H9 (cell line): ENCODE results near the gene SMAD3. TPM values are rescaled to one million over a fixed set of nuclear protein-coding genes. Genes with fewer than 3 reads are reported as not detected.
A peak's percentile ranks its signal among the peaks of the same experiment; 100 is the strongest.

Experiments
- DNase-seq: peaks from one replicate; pipeline ENCODE4 v3.0.0-alpha.2; 2017
- H2AFZ ChIP-seq: one replicate; pipeline ENCODE4 v1.6.1; 2013; ENCODE audit warnings: mild to moderate bottlenecking, low read length, control low read depth, moderate library complexity
- H2AK5ac ChIP-seq: 2 replicates; pipeline ENCODE4 v1.6.1; 2013; ENCODE audit warnings: low read length, control low read depth, mixed read lengths; ENCODE audit not compliant: insufficient read length
- H2BK120ac ChIP-seq: one replicate; pipeline ENCODE4 v1.6.1; 2013; ENCODE audit warnings: low read depth, mild to moderate bottlenecking, low read length, control low read depth, inconsistent platforms; ENCODE audit not compliant: poor library complexity, severe bottlenecking
- H2BK12ac ChIP-seq: 2 replicates; pipeline ENCODE4 v1.6.1; 2013; ENCODE audit warnings: low read length, control low read depth, mixed read lengths, low read depth; ENCODE audit not compliant: insufficient read length
- H2BK15ac ChIP-seq: 2 replicates; pipeline ENCODE4 v1.6.1; 2013; ENCODE audit warnings: low read depth, low read length, control low read depth
- H2BK20ac ChIP-seq: one replicate; pipeline ENCODE4 v1.6.1; 2013; ENCODE audit warnings: low read depth, mild to moderate bottlenecking, low read length, control low read depth, inconsistent platforms; ENCODE audit not compliant: poor library complexity, severe bottlenecking
- H2BK5ac ChIP-seq: 2 replicates; pipeline ENCODE4 v1.6.1; 2013; ENCODE audit warnings: low read length, control low read depth, mixed read lengths; ENCODE audit not compliant: insufficient read length
- H3K14ac ChIP-seq: 2 replicates; pipeline ENCODE4 v1.6.1; 2013; ENCODE audit warnings: low read length, control low read depth; ENCODE audit not compliant: insufficient read depth
- H3K18ac ChIP-seq: 2 replicates; pipeline ENCODE4 v1.6.1; 2013; ENCODE audit warnings: low read depth, mild to moderate bottlenecking, mixed read lengths, low read length, control low read depth; ENCODE audit not compliant: insufficient read length
- H3K23ac ChIP-seq: 2 replicates; pipeline ENCODE4 v1.6.1; 2013; ENCODE audit warnings: low read length, control low read depth, mixed read lengths, low read depth; ENCODE audit not compliant: insufficient read length
- H3K23me2 ChIP-seq: 2 replicates; pipeline ENCODE4 v1.6.1; 2013; ENCODE audit warnings: low read depth, mild to moderate bottlenecking, mixed read lengths, low read length, control low read depth; ENCODE audit not compliant: insufficient read length, poor library complexity, severe bottlenecking
- H3K27ac ChIP-seq: 2 replicates; pipeline ENCODE4 v1.5.1; 2013; ENCODE audit warnings: low read length, control low read depth, mixed read lengths, low read depth; ENCODE audit not compliant: insufficient read length
- H3K27me3 ChIP-seq: 2 replicates; pipeline ENCODE4 v1.6.1; 2013; ENCODE audit warnings: low read length, control low read depth, inconsistent platforms; ENCODE audit not compliant: insufficient read depth
- H3K4ac ChIP-seq: 2 replicates; pipeline ENCODE4 v1.6.1; 2013; ENCODE audit warnings: low read depth, mild to moderate bottlenecking, control low read depth, inconsistent platforms, low read length, moderate library complexity
- H3K4me1 ChIP-seq: 2 replicates; pipeline ENCODE4 v1.6.1; 2013; ENCODE audit warnings: low read length, control low read depth, inconsistent platforms; ENCODE audit not compliant: insufficient read depth
- H3K4me2 ChIP-seq: 2 replicates; pipeline ENCODE4 v1.6.1; 2013; ENCODE audit warnings: low read length, control low read depth, mixed read lengths; ENCODE audit not compliant: insufficient read length, insufficient read depth
- H3K56ac ChIP-seq: 2 replicates; pipeline ENCODE4 v1.6.1; 2013; ENCODE audit warnings: low read depth, mild to moderate bottlenecking, mixed read lengths, low read length, control low read depth; ENCODE audit not compliant: insufficient read length
- H3K79me1 ChIP-seq: 2 replicates; pipeline ENCODE4 v1.6.1; 2013; ENCODE audit warnings: low read depth, mild to moderate bottlenecking, moderate library complexity, low read length, control low read depth, inconsistent platforms; ENCODE audit not compliant: insufficient read depth, poor library complexity, severe bottlenecking
- H3K79me2 ChIP-seq: 2 replicates; pipeline ENCODE4 v1.6.1; 2013; ENCODE audit warnings: low read length, control low read depth, inconsistent platforms; ENCODE audit not compliant: insufficient read depth
- H3K9ac ChIP-seq: 2 replicates; pipeline ENCODE4 v1.6.1; 2013; ENCODE audit warnings: low read length, control low read depth, mixed read lengths; ENCODE audit not compliant: insufficient read length; ENCODE audit errors: extremely low read depth
- H3K9me3 ChIP-seq: one replicate; pipeline ENCODE4 v1.6.1; 2013; ENCODE audit warnings: low read depth, low read length, inconsistent platforms; ENCODE audit not compliant: control insufficient read depth
- H3T11ph ChIP-seq: one replicate; pipeline ENCODE4 v1.6.1; 2013; ENCODE audit warnings: mild to moderate bottlenecking, low read length, control low read depth, inconsistent platforms
- H4K20me1 ChIP-seq: one replicate; pipeline ENCODE4 v1.6.1; 2013; ENCODE audit not compliant: control insufficient read depth, insufficient read length, insufficient read depth
- H4K5ac ChIP-seq: 2 replicates; pipeline ENCODE4 v1.6.1; 2013; ENCODE audit warnings: low read depth, mild to moderate bottlenecking, mixed read lengths, low read length, control low read depth; ENCODE audit not compliant: insufficient read length
- H4K8ac ChIP-seq: replicated peaks from 2 replicates; pipeline ENCODE4 v1.6.1; 2013; ENCODE audit warnings: low read length, control low read depth, mixed read lengths, low read depth; ENCODE audit not compliant: insufficient read length
- H4K91ac ChIP-seq: 2 replicates; pipeline ENCODE4 v1.6.1; 2013; ENCODE audit warnings: low read depth, mild to moderate bottlenecking, moderate library complexity, mixed read lengths, low read length, control low read depth; ENCODE audit not compliant: insufficient read length
- H3K27ac Mint-ChIP-seq, 3 experiments: 2 replicates in 2 of 3; 3 replicates in 1 of 3; pipeline ENCODE4 v1.8.0; 2020 to 2021; ENCODE audit warnings: mixed read lengths in 3 of 3, mild to moderate bottlenecking in 1 of 3, moderate library complexity in 1 of 3
- H3K27me3 Mint-ChIP-seq: 2 replicates; pipeline ENCODE4 v1.8.0; 2021; ENCODE audit warnings: low read depth, mild to moderate bottlenecking, moderate library complexity, mixed read lengths
- H3K36me3 Mint-ChIP-seq, 3 experiments: 2 replicates in 2 of 3; 3 replicates in 1 of 3; pipeline ENCODE4 v1.8.0; 2020 to 2021; ENCODE audit warnings: low read depth in 3 of 3, mixed read lengths in 3 of 3; ENCODE audit not compliant: insufficient read depth in 1 of 3
- H3K4me1 Mint-ChIP-seq, 2 experiments: 2 replicates each; pipeline ENCODE4 v1.8.0; 2020; ENCODE audit warnings: mixed read lengths in 2 of 2
- H3K4me3 Mint-ChIP-seq, 2 experiments: 2 replicates in 1 of 2; 3 replicates in 1 of 2; pipeline ENCODE4 v1.8.0; 2020 to 2021; ENCODE audit warnings: mild to moderate bottlenecking in 2 of 2, mixed read lengths in 2 of 2, moderate library complexity in 1 of 2
- H3K9me3 Mint-ChIP-seq, 2 experiments: 2 replicates in 1 of 2; 3 replicates in 1 of 2; pipeline ENCODE4 v1.8.0; 2020; ENCODE audit warnings: mild to moderate bottlenecking in 2 of 2, mixed read lengths in 2 of 2, moderate library complexity in 1 of 2
- WGBS: extraction: QIAGEN DNeasy Blood & Tissue Kit; methylation state at CpG from one replicate; pipeline ENCODE4 v1.1.7; 2013; ENCODE audit warnings: missing lambda C conversion rate, low lambda C conversion rate, mixed read lengths; ENCODE audit not compliant: insufficient read length; ENCODE audit errors: extremely low coverage; 5-methylcytosine and 5-hydroxymethylcytosine counted together
- total RNA-seq: library from RNA; stranded (reverse); gene quantifications from 2 replicates; pipeline ENCODE4 v1.2.1, GENCODE V29; 2021
- TF ChIP-seq, protein P1 (sequence below): fragments of 200-600 bp; sonication (generic); conservative IDR thresholded peaks from 3 replicates; pipeline ENCODE4 v1.8.0; 2021; ENCODE audit warnings: antibody characterized with exemption, mild to moderate bottlenecking

The SMAD3 gene
- total RNA-seq, 1 experiment from 2014 or later, result 26.7 TPM

DNA sequence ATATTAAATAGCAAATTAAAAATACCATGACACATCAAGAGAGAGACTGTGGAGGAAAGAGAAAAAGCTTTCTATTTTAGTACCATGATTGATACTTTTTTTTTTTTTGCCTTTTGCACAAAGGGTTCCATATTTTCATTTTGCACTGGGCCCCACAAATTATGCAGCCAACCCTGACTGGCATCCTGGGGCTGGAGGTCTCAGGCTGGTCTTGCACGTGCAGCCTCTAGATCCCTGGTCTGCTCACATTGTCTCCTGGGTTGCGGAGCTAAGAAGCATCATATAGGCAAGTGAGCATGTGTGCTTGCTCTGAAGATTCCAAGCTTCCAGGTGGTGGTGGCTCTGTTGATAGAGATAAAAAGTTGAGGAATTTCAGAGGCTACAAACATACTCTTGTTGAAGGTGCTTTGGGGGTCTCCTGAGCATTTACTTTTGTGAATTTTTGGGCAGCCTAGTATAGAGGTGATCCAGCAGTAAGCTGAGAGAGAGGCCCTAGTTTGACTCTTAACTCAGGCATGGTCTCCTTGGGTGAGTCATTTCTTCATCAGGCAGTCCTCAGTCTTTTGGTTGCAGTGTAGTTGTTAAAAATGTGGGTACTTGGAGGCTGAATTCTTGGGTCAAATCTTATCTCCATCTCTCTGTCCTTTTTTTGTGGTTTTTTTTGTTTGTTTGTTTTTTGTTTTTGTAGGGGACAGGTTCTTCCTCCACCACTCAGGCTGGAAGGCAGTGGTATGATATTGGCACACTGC is 31.3 kb downstream of the SMAD3 start:
- Histone ChIP-seq H4K91ac (no peak overlapping the region), H4K5ac (no peak overlapping the region), H2AFZ (no peak overlapping the region), H2BK15ac (no peak overlapping the region), H3K23me2 (no peaks in the 10 kb centered on the region), H3K9me3 (no peaks in the 10 kb centered on the region), H3K18ac (no peak overlapping the region), H4K20me1 (no peaks in the 10 kb centered on the region), H3K9ac (no peak overlapping the region), H3K4ac (no peak overlapping the region), H2BK5ac (no peak overlapping the region), H2BK120ac (no peak overlapping the region), H3T11ph (no peak overlapping the region), H2BK20ac (no peak overlapping the region), H3K27ac (no peak overlapping the region), H2AK5ac (no peak overlapping the region), H2BK12ac (no peak overlapping the region), H3K23ac (no peak overlapping the region), H4K8ac (no peak overlapping the region), H3K79me2 (no peaks in the 10 kb centered on the region), H3K56ac (no peak overlapping the region), H3K14ac (no peak overlapping the region; the same call in 1 of the 2 replicates), H3K79me1 (no peaks in the 10 kb centered on the region), H3K27me3 (no peaks in the 10 kb centered on the region), H3K4me2 (no peak overlapping the region), H3K4me1 (peaks cover 6% of the 10 kb centered on the region; the same call in 1 of the 2 replicates)
- H3K27ac Mint-ChIP-seq, result peak overlapping the region in 1 of 3 experiments; percentile 19; a peak in 3 of 7 replicates
- no peak for DNase-seq
- TF ChIP-seq, protein P1, sequence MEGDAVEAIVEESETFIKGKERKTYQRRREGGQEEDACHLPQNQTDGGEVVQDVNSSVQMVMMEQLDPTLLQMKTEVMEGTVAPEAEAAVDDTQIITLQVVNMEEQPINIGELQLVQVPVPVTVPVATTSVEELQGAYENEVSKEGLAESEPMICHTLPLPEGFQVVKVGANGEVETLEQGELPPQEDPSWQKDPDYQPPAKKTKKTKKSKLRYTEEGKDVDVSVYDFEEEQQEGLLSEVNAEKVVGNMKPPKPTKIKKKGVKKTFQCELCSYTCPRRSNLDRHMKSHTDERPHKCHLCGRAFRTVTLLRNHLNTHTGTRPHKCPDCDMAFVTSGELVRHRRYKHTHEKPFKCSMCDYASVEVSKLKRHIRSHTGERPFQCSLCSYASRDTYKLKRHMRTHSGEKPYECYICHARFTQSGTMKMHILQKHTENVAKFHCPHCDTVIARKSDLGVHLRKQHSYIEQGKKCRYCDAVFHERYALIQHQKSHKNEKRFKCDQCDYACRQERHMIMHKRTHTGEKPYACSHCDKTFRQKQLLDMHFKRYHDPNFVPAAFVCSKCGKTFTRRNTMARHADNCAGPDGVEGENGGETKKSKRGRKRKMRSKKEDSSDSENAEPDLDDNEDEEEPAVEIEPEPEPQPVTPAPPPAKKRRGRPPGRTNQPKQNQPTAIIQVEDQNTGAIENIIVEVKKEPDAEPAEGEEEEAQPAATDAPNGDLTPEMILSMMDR, result no peak
- peaks cover 43 to 49% of the 10 kb centered on the region in 2 experiments for H3K4me1 Mint-ChIP-seq
- no peaks in the 10 kb centered on the region for H3K9me3 Mint-ChIP-seq
- no CpG with 5 or more reads among the region's 2 CpGs for WGBS
- no peaks in the 10 kb centered on the region for H3K27me3 Mint-ChIP-seq
- peaks cover 0 to 5% (median 0%) of the 10 kb centered on the region in 3 experiments; a peak in 2 of 7 replicates for H3K36me3 Mint-ChIP-seq
- H3K4me3 Mint-ChIP-seq, result no peak overlapping the region
